Cardiac fibroblast (primary cell): ENCODE data around the gene TDRD12.

Experiments used
- DNase-seq, 2 donors: peaks; one replicate each; pipeline versions ENCODE4 v3.0.0 to v3.0.0-alpha.2; 2010; ENCODE audit warnings: low read depth in 2 of 2
- H3K4me3 ChIP-seq, 2 donors: replicated peaks in 1 of 2; 1 replicate in 1 of 2; 2 replicates in 1 of 2; pipeline ENCODE4 v1.5.1; 2011; ENCODE audit warnings: low read depth in 2 of 2, low read length in 2 of 2, mild to moderate bottlenecking in 2 of 2, moderate library complexity in 1 of 2
- TF ChIP-seq, protein P1 (sequence below): IDR thresholded peaks from one replicate; pipeline ENCODE4 v1.5.1; 2011; ENCODE audit warnings: low read depth, mild to moderate bottlenecking, low read length, inconsistent platforms

Gene TDRD12

DNA sequence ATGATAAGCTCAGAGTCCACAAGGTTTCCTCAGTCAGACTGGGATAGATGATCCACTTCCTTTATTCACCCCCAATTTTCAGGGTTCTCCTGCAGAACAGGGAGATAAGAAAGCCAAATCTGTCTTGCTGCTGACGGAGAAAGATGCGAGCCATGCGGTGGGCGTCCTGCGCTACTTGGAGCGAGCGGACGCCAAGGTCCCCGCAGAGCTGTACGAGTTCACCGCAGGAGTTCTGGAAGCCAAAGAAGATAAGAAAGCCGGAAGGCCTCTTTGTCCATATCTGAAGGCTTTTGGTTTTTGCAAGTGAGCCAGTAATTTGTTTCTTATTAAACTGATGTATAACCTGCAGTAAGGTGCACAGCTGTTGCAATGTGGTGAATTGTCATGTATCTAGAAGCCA is 83.3 kb downstream of the TDRD12 start:
- no peak for DNase-seq
- TF ChIP-seq, protein P1, sequence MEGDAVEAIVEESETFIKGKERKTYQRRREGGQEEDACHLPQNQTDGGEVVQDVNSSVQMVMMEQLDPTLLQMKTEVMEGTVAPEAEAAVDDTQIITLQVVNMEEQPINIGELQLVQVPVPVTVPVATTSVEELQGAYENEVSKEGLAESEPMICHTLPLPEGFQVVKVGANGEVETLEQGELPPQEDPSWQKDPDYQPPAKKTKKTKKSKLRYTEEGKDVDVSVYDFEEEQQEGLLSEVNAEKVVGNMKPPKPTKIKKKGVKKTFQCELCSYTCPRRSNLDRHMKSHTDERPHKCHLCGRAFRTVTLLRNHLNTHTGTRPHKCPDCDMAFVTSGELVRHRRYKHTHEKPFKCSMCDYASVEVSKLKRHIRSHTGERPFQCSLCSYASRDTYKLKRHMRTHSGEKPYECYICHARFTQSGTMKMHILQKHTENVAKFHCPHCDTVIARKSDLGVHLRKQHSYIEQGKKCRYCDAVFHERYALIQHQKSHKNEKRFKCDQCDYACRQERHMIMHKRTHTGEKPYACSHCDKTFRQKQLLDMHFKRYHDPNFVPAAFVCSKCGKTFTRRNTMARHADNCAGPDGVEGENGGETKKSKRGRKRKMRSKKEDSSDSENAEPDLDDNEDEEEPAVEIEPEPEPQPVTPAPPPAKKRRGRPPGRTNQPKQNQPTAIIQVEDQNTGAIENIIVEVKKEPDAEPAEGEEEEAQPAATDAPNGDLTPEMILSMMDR: no peak
- no peak overlapping the region for H3K4me3 ChIP-seq

DNA sequence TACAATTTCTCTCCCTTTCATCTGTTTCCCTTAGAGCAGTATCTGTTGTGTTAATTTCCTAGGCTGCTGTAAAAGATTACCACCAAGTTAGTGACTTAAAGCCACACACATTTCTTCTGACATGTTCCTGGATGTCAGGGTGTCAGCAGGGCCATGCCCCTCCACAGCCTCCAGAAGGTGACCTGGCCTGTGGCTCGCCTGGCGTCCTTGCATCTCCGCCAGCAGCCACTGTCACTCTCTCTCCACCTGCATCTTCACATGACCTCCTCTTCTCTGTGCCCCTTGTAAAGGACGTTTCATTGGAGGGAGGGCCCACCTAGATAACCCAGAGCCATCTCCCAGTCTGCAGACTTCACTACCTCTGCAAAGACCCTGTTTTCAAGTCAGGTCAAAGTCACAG is 88.7 kb downstream of the TDRD12 start:
- H3K4me3 ChIP-seq: no peak overlapping the region
- TF ChIP-seq, protein P1: no peak
- DNase-seq: no peak

DNA sequence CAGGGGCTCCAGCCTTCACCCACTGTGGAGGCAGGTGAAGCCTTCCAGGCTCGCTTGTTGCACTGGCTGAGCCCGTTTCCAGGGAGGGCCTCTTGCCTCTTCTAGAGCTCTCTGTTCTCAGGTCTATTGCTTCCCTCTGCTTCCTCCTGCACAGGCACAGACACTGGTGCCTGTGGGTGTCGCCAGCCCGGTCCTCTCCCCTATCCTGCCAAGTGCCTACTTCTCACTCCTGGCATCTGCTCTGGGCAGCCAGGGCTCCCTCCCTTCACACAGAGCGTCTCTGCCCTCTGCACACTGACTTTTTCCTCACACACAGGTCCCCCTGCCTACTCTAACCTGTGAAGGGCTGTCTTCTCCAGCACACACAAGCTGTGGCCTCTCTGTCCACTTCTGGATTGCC is 89.7 kb downstream of the TDRD12 start:
- DNase-seq: no peak
- no peak overlapping the region for H3K4me3 ChIP-seq
- TF ChIP-seq, protein P1: no peak

DNA sequence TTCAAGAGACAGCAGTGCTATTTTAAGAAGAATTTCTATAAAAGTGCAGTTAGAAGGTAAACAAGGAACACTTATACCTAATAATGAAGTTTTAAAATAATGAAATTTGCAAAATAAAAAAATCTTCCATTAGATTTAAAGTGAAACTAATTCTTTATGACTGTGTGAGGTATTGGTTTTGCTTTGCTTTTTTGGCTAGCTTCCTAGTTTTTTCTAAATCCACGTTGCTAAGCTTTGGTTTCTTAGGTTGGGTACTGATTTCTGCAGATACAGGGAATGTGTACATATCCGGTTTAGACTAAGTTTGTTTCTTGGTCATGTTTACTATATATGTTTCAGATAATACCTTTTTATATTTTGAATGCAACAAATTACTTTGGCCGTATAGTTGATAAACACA is 90.2 kb downstream of the TDRD12 start:
- DNase-seq: no peak
- no peak overlapping the region for H3K4me3 ChIP-seq
- TF ChIP-seq, protein P1: no peak

DNA sequence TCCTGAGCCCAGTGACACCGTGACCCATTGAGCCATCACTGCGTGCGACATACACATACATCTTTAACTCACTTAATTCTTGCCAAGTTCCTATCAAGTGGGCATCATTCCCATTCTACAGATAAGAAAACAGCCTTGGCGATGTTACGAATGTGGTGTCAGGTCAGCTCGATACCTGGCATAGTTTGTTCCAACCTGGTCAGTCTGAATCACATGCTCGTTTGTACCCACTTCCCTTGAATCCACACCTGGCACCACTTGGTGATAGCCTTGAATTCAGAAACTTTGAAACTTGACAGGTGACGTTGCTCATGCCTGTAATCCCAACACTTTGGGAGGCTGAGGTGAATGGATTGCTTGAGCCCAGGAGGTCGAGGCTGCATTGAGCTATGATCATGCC is 90.9 kb downstream of the TDRD12 start:
- DNase-seq: no peak
- H3K4me3 ChIP-seq: no peak overlapping the region
- TF ChIP-seq, protein P1: no peak

DNA sequence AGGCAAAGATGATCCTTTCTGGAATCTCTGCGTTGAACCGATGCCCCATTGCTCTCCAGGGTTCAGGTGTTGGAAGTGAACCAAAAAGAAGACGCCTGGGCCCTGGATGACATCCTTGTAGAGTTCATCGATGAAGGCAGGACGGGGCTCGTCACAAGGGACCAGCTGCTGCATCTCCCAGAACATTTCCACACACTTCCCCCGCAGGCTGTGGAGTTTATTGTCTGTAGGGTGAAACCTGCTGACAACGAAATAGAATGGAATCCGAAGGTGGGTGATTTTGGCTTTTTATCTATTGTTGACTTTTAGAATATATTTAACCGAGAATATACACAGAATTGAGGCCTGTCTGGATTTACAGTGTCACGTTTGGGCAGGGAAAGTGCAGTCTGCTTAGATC is 91.6 kb downstream of the TDRD12 start:
- DNase-seq: no peak
- H3K4me3 ChIP-seq: no peak overlapping the region
- TF ChIP-seq, protein P1: no peak

DNA sequence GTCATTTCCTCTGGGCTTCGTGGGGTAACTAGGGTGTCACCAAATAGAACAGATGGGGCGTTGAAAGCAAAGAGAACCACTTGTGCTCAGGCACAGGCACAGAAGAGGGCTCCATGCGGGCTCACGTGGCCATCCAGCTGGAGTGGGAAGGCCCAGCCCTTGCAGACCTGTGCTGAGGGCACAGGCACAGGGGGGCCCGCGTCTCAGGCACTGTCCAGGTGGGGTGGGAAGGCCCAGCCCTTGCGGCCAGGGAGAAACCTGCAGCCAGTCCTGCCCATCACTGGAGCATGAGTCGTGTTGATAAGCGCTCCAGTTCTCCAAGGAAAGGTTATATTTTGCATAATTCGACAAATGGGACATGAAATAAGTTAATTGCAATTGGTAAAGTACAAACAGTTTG is 92.5 kb downstream of the TDRD12 start:
- TF ChIP-seq, protein P1: no peak
- no peak overlapping the region for H3K4me3 ChIP-seq
- no peak for DNase-seq
